Measurements from ENCODE around the gene CPTP.

DNA sequence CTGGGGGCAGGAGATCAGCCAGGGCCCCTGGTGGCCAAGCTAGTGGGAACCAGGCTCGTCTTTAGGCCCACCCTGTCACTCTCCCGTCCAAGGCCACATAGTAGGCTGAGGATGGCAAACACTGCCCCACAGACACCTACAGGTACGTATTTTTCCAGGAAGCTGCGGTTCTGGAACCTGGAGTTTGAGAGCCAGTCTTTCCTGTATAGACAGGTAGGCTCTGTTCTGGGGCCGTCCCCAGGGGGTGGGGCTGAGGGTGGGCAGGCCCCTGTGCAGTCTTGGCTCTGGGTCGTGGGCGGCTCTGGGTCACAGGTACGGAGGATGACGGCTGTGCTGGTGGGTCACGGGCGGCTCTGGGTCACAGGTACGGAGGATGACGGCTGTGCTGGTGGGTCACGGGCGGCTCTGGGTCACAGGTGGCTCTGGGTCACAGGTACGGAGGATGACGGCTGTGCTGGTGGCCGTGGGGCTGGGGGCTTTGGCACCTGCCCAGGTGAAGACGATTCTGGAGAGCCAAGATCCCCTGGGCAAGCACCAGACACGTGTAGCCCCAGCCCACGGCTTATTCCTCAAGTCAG, 14.0 kb upstream of the CPTP start:
- TF ChIP-seq, protein P1, sequence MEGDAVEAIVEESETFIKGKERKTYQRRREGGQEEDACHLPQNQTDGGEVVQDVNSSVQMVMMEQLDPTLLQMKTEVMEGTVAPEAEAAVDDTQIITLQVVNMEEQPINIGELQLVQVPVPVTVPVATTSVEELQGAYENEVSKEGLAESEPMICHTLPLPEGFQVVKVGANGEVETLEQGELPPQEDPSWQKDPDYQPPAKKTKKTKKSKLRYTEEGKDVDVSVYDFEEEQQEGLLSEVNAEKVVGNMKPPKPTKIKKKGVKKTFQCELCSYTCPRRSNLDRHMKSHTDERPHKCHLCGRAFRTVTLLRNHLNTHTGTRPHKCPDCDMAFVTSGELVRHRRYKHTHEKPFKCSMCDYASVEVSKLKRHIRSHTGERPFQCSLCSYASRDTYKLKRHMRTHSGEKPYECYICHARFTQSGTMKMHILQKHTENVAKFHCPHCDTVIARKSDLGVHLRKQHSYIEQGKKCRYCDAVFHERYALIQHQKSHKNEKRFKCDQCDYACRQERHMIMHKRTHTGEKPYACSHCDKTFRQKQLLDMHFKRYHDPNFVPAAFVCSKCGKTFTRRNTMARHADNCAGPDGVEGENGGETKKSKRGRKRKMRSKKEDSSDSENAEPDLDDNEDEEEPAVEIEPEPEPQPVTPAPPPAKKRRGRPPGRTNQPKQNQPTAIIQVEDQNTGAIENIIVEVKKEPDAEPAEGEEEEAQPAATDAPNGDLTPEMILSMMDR (conservative IDR thresholded peaks at IDR 0.05; ENCODE audit: low read length) = no peak
- TF ChIP-seq EZH2phosphoT487 (IDR thresholded peaks at IDR 0.05; ENCODE audit: borderline replicate concordance) = no peak
